HEK293 (cell line): ENCODE measurements around the gene FSCN2.
A peak's percentile ranks its signal among the peaks of the same experiment; 100 is the strongest.

Experiments
- CTCF ChIA-PET: fragments of 350-600 bp; formaldehyde crosslinking; extraction: SDS; loops from one replicate; lab custom pipeline; 2021; ENCODE audit warnings: antibody characterized with exemption; lab: Yijun Ruan, JAX
- POLR2A ChIA-PET: fragments of 300-600 bp; formaldehyde crosslinking; extraction: SDS; loops from one replicate; lab custom pipeline; 2020; ENCODE audit warnings: antibody characterized with exemption, inconsistent platforms; lab: Yijun Ruan, JAX
- H3K27ac ChIP-seq: fragments of 200-500 bp; sonication (Bioruptor generic); 2 replicates; pipeline ENCODE4 v1.5.1; 2014; ENCODE audit warnings: low read depth, low read length, control low read depth, inconsistent platforms; ENCODE audit errors: extremely low read depth
- H3K36me3 ChIP-seq, 2 experiments: fragments of 200-500 bp in 1 of 2; sonication (Bioruptor generic) in 1 of 2; 1 replicate in 1 of 2; 2 replicates in 1 of 2; pipeline ENCODE4 v1.5.1; 2014 to 2017; ENCODE audit warnings: inconsistent platforms in 2 of 2, low read length in 2 of 2; ENCODE audit not compliant: control insufficient read depth in 2 of 2, insufficient read depth in 1 of 2
- H3K4me1 ChIP-seq: fragments of 200-500 bp; sonication (Bioruptor generic); 2 replicates; pipeline ENCODE4 v1.5.1; 2014; ENCODE audit warnings: mild to moderate bottlenecking, low read length, inconsistent platforms; ENCODE audit not compliant: control insufficient read depth, insufficient read depth
- H3K4me3 ChIP-seq: 2 replicates; pipeline ENCODE4 v1.5.1; 2011; ENCODE audit warnings: low read depth, mild to moderate bottlenecking, control low read depth, low read length, moderate library complexity
- H3K9me3 ChIP-seq: fragments of 200-500 bp; sonication (Bioruptor generic); 2 replicates; pipeline ENCODE4 v1.5.1; 2014; ENCODE audit warnings: low read depth, low read length, inconsistent platforms; ENCODE audit not compliant: control insufficient read depth, insufficient read depth
- GLI2 ChIP-seq: fragments of 450-650 bp; formaldehyde crosslinking; IDR thresholded peaks from 2 replicates; pipeline ENCODE4; 2017; ENCODE audit warnings: missing biosample characterization, missing genetic modification characterization, low read depth, borderline replicate concordance
- GLIS1 ChIP-seq: fragments of 450-650 bp; formaldehyde crosslinking; IDR thresholded peaks from 2 replicates; pipeline ENCODE4 v1.5.1; 2016; ENCODE audit warnings: missing biosample characterization, missing genetic modification characterization
- KLF9 ChIP-seq: fragments of 450-650 bp; formaldehyde crosslinking; IDR thresholded peaks from 2 replicates; pipeline ENCODE4 v1.5.1; 2016; ENCODE audit warnings: missing biosample characterization, missing genetic modification characterization, low read depth
- ZFP3 ChIP-seq: fragments of 450-650 bp; formaldehyde crosslinking; IDR thresholded peaks from 2 replicates; pipeline ENCODE4 v1.5.1; 2016; ENCODE audit warnings: low read depth, missing biosample characterization, missing genetic modification characterization
- ZFP37 ChIP-seq: fragments of 450-650 bp; formaldehyde crosslinking; IDR thresholded peaks from 2 replicates; pipeline ENCODE4 v1.5.1; 2016; ENCODE audit warnings: missing biosample characterization, missing genetic modification characterization
- ZNF274 ChIP-seq, 2 experiments: fragments of 200-500 bp in 1 of 2; fragments of 450-650 bp in 1 of 2; sonication (Bioruptor generic) in 1 of 2; formaldehyde crosslinking in 1 of 2; IDR thresholded peaks; 2 replicates each; pipeline versions ENCODE4 v1.5.1 to v1.6.1; 2014 to 2016; ENCODE audit warnings: borderline replicate concordance in 1 of 2, inconsistent platforms in 1 of 2, low read length in 1 of 2, missing biosample characterization in 1 of 2, missing genetic modification characterization in 1 of 2
- ZNF324 ChIP-seq: fragments of 450-650 bp; formaldehyde crosslinking; IDR thresholded peaks from 2 replicates; pipeline ENCODE4 v1.5.1; 2016; ENCODE audit warnings: missing biosample characterization, missing genetic modification characterization
- ZNF394 ChIP-seq: fragments of 450-650 bp; formaldehyde crosslinking; IDR thresholded peaks from 2 replicates; pipeline ENCODE4 v1.5.1; 2016; ENCODE audit warnings: missing biosample characterization, missing genetic modification characterization, mild to moderate bottlenecking, moderate library complexity, borderline replicate concordance
- ZNF600 ChIP-seq: fragments of 450-650 bp; formaldehyde crosslinking; IDR thresholded peaks from 2 replicates; pipeline ENCODE4 v1.5.1; 2016; ENCODE audit warnings: missing biosample characterization, missing genetic modification characterization
- TF ChIP-seq, protein P1 (sequence below): fragments of 450-650 bp; formaldehyde crosslinking; IDR thresholded peaks from 2 replicates; pipeline ENCODE4 v1.5.1; 2016; ENCODE audit warnings: missing biosample characterization, missing genetic modification characterization
- TF ChIP-seq, protein P2 (sequence below): fragments of 450-650 bp; formaldehyde crosslinking; IDR thresholded peaks from 2 replicates; pipeline ENCODE4 v1.5.1; 2017; ENCODE audit warnings: missing biosample characterization, missing genetic modification characterization
- TF ChIP-seq, protein P3 (sequence below): fragments of 450-650 bp; formaldehyde crosslinking; IDR thresholded peaks from 2 replicates; pipeline ENCODE4 v1.5.1; 2016; ENCODE audit warnings: missing biosample characterization, missing genetic modification characterization

The FSCN2 gene

DNA sequence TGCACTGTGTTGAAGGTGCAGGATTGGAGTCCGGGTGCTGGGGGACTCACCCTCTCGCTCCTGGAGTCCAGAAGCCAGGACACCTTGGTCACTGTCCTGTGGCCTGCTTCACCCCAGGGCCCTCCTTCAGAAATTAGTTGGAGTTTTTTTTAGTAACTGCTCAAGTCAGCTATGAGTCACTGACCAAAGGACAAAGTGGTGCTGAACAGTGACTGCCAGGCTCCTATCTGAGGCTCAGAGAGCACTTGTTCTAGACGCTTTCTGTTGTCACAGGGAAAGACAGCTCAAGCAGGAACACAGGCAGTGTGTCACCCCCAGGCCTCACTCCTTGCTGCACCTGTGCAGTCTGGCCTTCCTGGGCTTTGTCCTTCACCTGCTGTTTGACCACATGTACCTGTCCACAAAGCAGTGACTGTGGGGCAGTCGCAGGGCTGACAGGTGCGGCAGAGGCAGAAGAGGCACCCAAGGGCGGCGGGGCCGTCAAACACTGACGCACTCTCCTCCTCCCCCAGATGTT lies 28.1 kb downstream of the FSCN2 start (continued):
- TF ChIP-seq ZFP37 (tag by site-specific recombination): no peak
- no peak for TF ChIP-seq KLF9 (tag by site-specific recombination)
- TF ChIP-seq, protein P1, sequence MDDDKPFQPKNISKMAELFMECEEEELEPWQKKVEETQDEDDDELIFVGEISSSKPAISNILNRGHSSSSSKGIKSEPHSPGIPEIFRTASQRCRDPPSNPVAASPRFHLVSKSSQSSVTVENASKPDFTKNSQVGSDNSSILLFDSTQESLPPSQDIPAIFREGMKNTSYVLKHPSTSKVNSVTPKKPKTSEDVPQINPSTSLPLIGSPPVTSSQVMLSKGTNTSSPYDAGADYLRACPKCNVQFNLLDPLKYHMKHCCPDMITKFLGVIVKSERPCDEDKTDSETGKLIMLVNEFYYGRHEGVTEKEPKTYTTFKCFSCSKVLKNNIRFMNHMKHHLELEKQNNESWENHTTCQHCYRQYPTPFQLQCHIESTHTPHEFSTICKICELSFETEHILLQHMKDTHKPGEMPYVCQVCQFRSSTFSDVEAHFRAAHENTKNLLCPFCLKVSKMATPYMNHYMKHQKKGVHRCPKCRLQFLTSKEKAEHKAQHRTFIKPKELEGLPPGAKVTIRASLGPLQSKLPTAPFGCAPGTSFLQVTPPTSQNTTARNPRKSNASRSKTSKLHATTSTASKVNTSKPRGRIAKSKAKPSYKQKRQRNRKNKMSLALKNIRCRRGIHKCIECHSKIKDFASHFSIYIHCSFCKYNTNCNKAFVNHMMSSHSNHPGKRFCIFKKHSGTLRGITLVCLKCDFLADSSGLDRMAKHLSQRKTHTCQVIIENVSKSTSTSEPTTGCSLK (tag by site-specific recombination): no peak

DNA sequence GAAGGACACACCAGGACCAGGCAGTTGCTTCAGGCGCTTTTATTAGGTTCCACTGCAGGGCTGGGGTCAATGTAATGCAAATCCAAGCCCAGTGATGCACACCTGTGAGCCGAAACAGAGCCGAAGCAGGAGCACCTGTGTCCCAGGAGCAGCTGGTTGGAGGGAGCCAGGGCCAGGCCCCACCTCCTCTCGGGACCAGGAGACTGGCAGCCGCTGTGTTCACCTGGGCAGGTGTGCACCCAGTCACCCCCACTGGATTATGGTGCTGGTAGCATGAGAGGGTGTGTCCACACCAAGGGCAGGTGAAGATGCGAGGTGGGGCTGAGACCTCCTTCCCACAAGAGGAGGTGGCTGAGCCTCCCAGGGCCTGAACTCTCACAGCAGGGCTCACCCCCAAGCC lies 28.7 kb downstream of the FSCN2 start:
- ChIA-PET POLR2A (interaction anchor here (2.1 to 4.0 kb wide), 2 partner anchors 10 to 44 kb away, joined by 7 to 16 read pairs; partner anchors contain the start of gene ACTG1), CTCF (interaction anchor here (1.2 to 2.9 kb wide), 2 partner anchors 11 to 44 kb away, joined by 5 to 19 read pairs; no protein-coding TSS in a partner anchor)
- Histone ChIP-seq H3K4me1 (peaks cover 12% of the 10 kb centered on the region), H3K4me3 (no peak overlapping the region), H3K36me3 (peaks cover 27 to 57% of the 10 kb centered on the region in 2 experiments), H3K9me3 (no peaks in the 10 kb centered on the region), H3K27ac (no peak overlapping the region)
- TF ChIP-seq GLIS1 (peak; percentile 40; the same call in 1 of the 2 replicates), ZNF274 (IDR thresholded peaks at IDR 0.05; ENCODE audit: low read length) (no peak), ZNF274 (tag by site-specific recombination; IDR thresholded peaks at IDR 0.05; ENCODE audit: borderline replicate concordance) (no peak), GLI2 (no peak), ZNF394 (peak; percentile 81), ZFP3 (tag by site-specific recombination) (no peak)
- TF ChIP-seq, protein P2, sequence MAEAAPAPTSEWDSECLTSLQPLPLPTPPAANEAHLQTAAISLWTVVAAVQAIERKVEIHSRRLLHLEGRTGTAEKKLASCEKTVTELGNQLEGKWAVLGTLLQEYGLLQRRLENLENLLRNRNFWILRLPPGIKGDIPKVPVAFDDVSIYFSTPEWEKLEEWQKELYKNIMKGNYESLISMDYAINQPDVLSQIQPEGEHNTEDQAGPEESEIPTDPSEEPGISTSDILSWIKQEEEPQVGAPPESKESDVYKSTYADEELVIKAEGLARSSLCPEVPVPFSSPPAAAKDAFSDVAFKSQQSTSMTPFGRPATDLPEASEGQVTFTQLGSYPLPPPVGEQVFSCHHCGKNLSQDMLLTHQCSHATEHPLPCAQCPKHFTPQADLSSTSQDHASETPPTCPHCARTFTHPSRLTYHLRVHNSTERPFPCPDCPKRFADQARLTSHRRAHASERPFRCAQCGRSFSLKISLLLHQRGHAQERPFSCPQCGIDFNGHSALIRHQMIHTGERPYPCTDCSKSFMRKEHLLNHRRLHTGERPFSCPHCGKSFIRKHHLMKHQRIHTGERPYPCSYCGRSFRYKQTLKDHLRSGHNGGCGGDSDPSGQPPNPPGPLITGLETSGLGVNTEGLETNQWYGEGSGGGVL (tag by site-specific recombination): no peak

DNA sequence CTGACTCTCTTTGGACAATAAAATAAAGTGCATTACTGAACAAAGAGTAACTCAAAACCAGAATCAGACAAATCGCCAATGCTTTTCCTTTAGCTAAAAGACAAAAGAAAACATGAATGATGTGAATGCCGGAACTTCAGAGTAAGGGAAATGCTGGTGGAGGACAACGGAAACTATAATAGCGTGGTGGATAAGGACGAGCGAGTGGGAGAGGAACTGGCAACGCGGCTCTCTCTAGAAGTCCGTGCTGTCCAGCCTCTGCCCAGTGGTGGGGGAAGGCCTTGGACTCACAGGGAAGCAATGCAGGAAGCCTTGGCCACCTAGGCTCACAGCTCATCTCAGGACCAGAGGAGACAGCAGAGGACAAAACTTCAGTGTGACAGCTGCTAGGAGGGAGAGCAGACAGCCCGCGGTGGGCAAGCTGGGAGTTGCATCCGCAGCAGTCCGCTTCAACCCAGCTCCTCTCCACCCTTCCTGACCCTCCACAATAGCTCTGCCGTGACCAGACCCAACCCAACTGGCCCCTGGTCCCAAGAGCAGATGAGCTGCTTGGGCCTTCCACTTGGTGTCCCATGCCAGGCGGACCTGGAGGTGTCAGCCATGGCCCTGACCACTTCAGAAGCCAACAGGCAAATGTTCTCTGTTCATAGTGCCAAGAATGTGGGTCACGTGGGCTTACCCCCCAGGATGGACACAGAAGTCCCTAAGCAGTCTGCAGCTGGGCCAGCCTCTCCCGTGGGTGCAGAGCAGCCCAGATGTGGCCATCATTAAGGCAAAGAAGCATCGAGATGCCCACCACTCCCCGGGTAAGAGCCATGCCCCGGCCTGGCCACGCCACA lies 29.3 kb downstream of the FSCN2 start:
- H3K27ac ChIP-seq: no peak overlapping the region
- TF ChIP-seq ZNF600 (peak; percentile 92), ZNF324 (tag by site-specific recombination) (no peak)
- TF ChIP-seq, protein P3, sequence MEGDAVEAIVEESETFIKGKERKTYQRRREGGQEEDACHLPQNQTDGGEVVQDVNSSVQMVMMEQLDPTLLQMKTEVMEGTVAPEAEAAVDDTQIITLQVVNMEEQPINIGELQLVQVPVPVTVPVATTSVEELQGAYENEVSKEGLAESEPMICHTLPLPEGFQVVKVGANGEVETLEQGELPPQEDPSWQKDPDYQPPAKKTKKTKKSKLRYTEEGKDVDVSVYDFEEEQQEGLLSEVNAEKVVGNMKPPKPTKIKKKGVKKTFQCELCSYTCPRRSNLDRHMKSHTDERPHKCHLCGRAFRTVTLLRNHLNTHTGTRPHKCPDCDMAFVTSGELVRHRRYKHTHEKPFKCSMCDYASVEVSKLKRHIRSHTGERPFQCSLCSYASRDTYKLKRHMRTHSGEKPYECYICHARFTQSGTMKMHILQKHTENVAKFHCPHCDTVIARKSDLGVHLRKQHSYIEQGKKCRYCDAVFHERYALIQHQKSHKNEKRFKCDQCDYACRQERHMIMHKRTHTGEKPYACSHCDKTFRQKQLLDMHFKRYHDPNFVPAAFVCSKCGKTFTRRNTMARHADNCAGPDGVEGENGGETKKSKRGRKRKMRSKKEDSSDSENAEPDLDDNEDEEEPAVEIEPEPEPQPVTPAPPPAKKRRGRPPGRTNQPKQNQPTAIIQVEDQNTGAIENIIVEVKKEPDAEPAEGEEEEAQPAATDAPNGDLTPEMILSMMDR (tag by site-specific recombination): 0 out of 2 replicates have a peak, but pooled peaks have one; percentile 14
- ChIA-PET POLR2A (interaction anchor here (2.1 to 4.0 kb wide), 2 partner anchors 9 to 45 kb away, joined by 7 to 16 read pairs; partner anchors contain the start of gene ACTG1), CTCF (interaction anchor here (1.2 to 2.9 kb wide), 3 partner anchors 9 to 44 kb away, joined by 3 to 19 read pairs (median 5); no protein-coding TSS in a partner anchor)
- peaks cover 34 to 64% of the 10 kb centered on the region in 2 experiments for H3K36me3 ChIP-seq
- H3K4me3 ChIP-seq: no peak overlapping the region
- no peaks in the 10 kb centered on the region for H3K9me3 ChIP-seq
- H3K4me1 ChIP-seq: peaks cover 12% of the 10 kb centered on the region
